ENCODE data around the gene TTF2.

Gene TTF2

DNA sequence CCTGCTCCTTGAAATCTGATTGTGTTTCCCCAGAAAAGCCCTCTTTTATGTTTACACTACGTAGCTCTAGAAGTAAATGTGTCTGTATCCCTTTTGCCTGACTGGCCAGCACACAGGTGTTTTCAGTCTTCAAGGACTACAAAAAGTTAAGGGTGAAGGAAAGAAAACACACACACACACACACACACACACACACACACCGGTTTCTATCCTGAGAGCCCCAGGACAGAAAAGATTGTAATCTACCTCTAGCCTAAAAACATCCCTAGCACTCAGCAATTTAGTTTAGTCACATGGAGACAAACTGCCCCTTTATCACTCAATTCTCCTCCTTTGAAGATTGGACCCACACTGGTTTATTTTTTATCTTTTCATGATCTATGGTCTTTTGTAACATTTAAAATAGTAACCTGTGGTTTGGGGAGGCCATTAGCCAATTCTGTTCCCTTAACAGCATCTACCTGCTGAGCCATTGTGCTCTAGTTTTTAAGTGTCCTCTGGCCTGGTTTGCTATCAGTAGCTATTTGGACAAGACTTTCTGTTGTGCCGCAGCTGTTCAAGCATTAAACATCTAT is 77.2 kb downstream of the TTF2 start:
- Histone ChIP-seq H3K27me3 (ENCODE audit: insufficient read depth, low read length) (no peaks in the 10 kb centered on the region), H3K36me3 (ENCODE audit: insufficient read depth, low read length) (no peaks in the 10 kb centered on the region), H2AFZ (ENCODE audit: low read length, unreplicated experiment) (no peak overlapping the region), H3K27ac (ENCODE audit: low read depth, low read length) (no peak overlapping the region), H3K4me3 (ENCODE audit: low read depth, low read length) (no peak overlapping the region), H3K4me1 (ENCODE audit: control insufficient read depth, insufficient read depth, low read length, unreplicated experiment) (no peaks in the 10 kb centered on the region), H3K79me2 (ENCODE audit: control insufficient read depth, insufficient read depth, low read length, unreplicated experiment) (no peaks in the 10 kb centered on the region)

DNA sequence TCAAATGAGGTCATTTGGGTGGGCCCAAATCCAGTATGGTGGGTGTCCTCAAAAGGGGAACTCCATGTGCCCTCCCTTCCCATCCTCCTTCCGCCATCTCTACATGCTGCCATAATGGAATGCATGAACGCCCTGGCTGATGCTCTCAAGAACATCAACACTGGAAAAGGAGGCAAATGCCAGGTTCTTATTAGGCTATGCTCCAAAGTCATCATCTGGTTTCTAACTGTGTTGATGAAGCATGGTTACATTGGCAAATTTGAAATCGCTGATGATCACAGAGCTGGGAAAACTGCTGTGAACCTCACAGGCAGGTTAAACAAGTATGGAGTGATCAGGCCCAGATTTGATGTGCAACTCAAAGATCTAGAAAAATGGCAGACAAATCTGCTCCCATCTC is 78.0 kb downstream of the TTF2 start:
- no peak overlapping the region for H3K4me3 ChIP-seq (ENCODE audit: low read depth, low read length)
- H3K36me3 ChIP-seq (ENCODE audit: insufficient read depth, low read length) = no peaks in the 10 kb centered on the region
- H2AFZ ChIP-seq (ENCODE audit: low read length, unreplicated experiment) = no peak overlapping the region
- H3K4me1 ChIP-seq (ENCODE audit: control insufficient read depth, insufficient read depth, low read length, unreplicated experiment) = no peaks in the 10 kb centered on the region
- no peak overlapping the region for H3K27ac ChIP-seq (ENCODE audit: low read depth, low read length)
- no peaks in the 10 kb centered on the region for H3K27me3 ChIP-seq (ENCODE audit: insufficient read depth, low read length)
- no peaks in the 10 kb centered on the region for H3K79me2 ChIP-seq (ENCODE audit: control insufficient read depth, insufficient read depth, low read length, unreplicated experiment)

DNA sequence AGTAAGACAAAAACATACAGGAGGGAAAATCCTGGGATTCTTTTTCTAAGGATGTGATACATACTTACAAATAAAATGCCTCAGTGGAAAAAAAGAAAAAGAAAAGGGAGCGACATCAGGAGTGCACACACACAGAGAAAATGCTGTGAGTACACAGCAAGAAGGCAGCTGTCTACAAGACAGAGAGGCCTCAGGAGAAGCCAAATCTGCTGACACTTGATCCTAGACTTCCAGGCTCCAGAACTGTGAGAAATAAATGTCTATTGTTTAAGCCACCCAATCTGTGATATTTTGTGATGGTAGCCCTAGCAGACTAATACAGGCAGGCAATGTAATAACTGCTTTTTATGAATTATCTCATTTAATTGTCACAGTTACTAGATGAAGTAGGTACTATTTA is 78.4 kb downstream of the TTF2 start:
- Histone ChIP-seq H2AFZ (ENCODE audit: low read length, unreplicated experiment) (no peak overlapping the region), H3K79me2 (ENCODE audit: control insufficient read depth, insufficient read depth, low read length, unreplicated experiment) (no peaks in the 10 kb centered on the region), H3K36me3 (ENCODE audit: insufficient read depth, low read length) (no peaks in the 10 kb centered on the region), H3K27ac (ENCODE audit: low read depth, low read length) (no peak overlapping the region), H3K27me3 (ENCODE audit: insufficient read depth, low read length) (no peaks in the 10 kb centered on the region), H3K4me1 (ENCODE audit: control insufficient read depth, insufficient read depth, low read length, unreplicated experiment) (no peaks in the 10 kb centered on the region), H3K4me3 (ENCODE audit: low read depth, low read length) (no peak overlapping the region)

DNA sequence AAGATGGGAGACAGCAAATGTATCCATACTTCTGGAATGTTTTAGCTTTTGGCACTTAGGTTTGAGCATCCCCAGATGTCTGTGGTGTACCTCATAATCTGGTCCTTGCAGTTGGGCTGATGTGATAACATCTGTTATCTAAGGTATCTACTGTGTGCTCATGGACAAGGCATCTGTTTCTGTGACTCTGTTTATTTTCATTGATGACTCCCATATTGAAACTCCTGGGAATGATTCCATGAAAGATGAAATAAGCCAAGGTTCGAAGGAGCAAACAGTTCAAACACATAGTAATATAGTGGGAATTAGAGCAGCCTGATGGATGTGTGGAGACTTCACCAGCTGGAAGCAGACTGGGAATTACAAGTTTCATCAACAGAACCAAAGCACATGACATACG is 82.1 kb downstream of the TTF2 start:
- H3K27ac ChIP-seq (ENCODE audit: low read depth, low read length) = no peak overlapping the region
- H3K27me3 ChIP-seq (ENCODE audit: insufficient read depth, low read length) = no peaks in the 10 kb centered on the region
- H3K4me3 ChIP-seq (ENCODE audit: low read depth, low read length) = no peak overlapping the region
- no peak overlapping the region for H2AFZ ChIP-seq (ENCODE audit: low read length, unreplicated experiment)
- no peaks in the 10 kb centered on the region for H3K36me3 ChIP-seq (ENCODE audit: insufficient read depth, low read length)
- H3K79me2 ChIP-seq (ENCODE audit: control insufficient read depth, insufficient read depth, low read length, unreplicated experiment) = no peaks in the 10 kb centered on the region
- H3K4me1 ChIP-seq (ENCODE audit: control insufficient read depth, insufficient read depth, low read length, unreplicated experiment) = peaks cover 13% of the 10 kb centered on the region

DNA sequence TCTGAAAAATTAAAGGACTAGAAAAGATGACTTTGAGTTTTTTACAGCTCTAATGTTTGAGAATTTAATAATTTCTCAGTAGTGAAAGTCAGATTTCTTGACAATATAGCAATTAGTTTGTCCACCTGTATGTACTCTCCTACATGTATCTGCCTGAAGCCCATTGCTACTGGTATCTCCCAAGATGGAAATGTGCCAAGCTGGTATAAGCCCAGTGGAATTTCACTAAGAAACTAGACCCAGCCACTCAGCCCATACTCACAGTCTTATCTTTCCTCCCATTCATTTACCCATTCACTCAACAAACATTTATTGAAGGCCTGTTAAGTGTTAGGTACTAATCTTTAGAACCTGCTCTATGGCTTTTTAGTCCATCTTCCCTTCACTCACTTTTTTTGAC is 83.0 kb downstream of the TTF2 start:
- Histone ChIP-seq H3K36me3 (ENCODE audit: insufficient read depth, low read length) (no peaks in the 10 kb centered on the region), H3K4me1 (ENCODE audit: control insufficient read depth, insufficient read depth, low read length, unreplicated experiment) (peaks cover 23% of the 10 kb centered on the region), H3K79me2 (ENCODE audit: control insufficient read depth, insufficient read depth, low read length, unreplicated experiment) (no peaks in the 10 kb centered on the region), H2AFZ (ENCODE audit: low read length, unreplicated experiment) (no peak overlapping the region), H3K4me3 (ENCODE audit: low read depth, low read length) (no peak overlapping the region), H3K27me3 (ENCODE audit: insufficient read depth, low read length) (no peaks in the 10 kb centered on the region), H3K27ac (ENCODE audit: low read depth, low read length) (no peak overlapping the region)

DNA sequence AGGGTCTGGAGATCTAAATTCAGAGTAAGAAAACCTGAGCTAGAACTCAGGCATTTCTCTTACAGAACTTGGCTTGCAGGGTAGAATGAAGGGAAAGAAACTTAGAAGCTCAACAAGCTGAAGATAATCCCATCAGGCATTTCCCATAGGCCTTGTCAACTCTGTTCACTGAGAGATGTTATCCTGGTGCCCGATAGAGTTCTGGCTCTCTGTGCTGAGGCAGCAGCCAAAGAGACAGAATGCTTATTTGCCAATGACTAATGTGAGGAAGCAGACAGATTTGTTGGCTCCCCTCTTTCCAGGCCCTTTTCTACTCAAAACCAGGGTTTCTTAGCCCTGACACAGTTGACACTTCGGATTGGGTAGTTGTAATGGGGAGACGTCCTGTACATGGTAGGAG is 83.7 kb downstream of the TTF2 start:
- H3K4me3 ChIP-seq (ENCODE audit: low read depth, low read length) = no peak overlapping the region
- H3K79me2 ChIP-seq (ENCODE audit: control insufficient read depth, insufficient read depth, low read length, unreplicated experiment) = no peaks in the 10 kb centered on the region
- H3K4me1 ChIP-seq (ENCODE audit: control insufficient read depth, insufficient read depth, low read length, unreplicated experiment) = peaks cover 23% of the 10 kb centered on the region
- no peaks in the 10 kb centered on the region for H3K27me3 ChIP-seq (ENCODE audit: insufficient read depth, low read length)
- H3K36me3 ChIP-seq (ENCODE audit: insufficient read depth, low read length) = no peaks in the 10 kb centered on the region
- no peak overlapping the region for H3K27ac ChIP-seq (ENCODE audit: low read depth, low read length)
- no peak overlapping the region for H2AFZ ChIP-seq (ENCODE audit: low read length, unreplicated experiment)

DNA sequence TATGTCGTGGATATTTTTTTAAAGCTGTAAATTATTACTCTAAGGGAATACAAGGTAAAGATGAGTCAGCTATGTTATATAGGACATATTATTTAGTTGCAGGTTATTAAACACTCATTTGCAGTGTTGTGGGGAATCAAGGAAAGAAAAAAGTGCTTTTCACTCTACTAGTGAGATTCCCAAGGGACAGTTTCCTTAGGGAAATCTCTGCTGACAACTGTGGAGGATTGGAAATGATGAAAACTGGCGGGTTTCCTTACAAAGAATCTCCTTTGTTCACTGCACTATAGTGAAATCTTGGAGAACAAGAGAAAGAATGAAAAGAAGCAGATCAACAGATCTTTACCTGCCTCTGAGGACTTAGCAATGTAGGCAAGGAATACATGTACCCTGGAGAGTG is 85.9 kb downstream of the TTF2 start:
- Histone ChIP-seq H3K27ac (ENCODE audit: low read depth, low read length) (peak overlapping the region; percentile 83; the same call in 1 of the 2 replicates), H3K4me3 (ENCODE audit: low read depth, low read length) (no peak overlapping the region), H3K36me3 (ENCODE audit: insufficient read depth, low read length) (no peaks in the 10 kb centered on the region), H3K4me1 (ENCODE audit: control insufficient read depth, insufficient read depth, low read length, unreplicated experiment) (peaks cover 23% of the 10 kb centered on the region), H2AFZ (ENCODE audit: low read length, unreplicated experiment) (no peak overlapping the region), H3K27me3 (ENCODE audit: insufficient read depth, low read length) (no peaks in the 10 kb centered on the region), H3K79me2 (ENCODE audit: control insufficient read depth, insufficient read depth, low read length, unreplicated experiment) (no peaks in the 10 kb centered on the region)

DNA sequence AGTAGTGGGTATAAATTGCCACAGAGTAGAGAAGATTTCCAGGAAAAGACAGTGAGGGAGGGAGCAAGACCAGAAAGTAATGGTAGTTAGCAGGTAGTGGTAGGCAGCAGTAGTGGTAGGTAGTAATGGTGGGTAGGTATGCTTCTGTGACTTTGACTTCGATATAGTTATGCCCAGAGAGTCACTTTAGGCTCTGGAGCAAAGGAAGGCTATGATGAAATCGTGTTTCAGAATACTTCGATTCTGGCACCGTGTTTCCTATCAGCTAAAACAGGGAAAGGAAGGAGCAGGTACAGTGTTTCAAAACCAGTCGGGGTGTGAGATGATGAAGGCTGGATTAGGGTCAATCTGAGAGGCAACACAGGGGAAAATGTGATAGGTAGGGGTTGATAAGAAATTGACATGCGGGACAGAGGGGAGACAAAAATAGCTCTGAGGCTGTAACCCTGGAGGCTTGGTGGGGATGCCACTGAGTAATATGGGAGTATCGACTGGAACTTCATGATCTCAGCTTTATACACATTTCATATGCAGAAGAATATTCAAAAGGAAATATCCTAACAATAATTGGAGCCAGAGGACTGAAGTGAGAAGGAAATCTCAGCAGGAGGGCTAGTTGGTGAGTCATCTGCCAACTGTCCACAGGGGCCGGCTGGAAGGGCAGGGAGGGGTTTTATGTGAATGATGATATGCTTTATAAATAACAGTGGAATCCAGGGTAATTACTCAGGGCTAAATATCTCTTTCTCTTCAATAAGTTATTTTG is 86.6 kb downstream of the TTF2 start:
- H2AFZ ChIP-seq (ENCODE audit: low read length, unreplicated experiment) = peak overlapping the region; percentile 10

DNA sequence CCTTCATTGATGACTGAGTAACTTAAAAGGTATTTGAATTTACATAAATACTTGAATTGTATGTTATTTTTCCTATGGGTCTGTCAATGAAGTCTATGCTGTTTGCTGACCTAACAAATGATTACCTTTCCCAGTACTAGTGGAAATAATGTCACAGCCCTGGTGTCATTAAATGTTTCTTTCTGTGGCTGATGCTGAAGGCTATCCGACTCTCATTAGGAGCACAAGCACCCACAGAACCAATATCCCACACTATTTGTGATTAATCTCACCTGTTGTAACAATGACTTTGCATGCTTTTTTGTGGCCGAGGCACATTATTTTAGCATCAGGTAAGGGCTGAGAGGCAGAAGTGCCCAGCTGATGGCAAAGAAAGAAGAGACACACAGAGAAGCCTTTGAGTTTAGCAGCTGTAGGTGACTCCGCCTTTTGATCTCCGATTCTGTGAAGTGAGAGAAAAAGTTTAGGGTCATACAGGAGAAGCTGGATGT is 87.3 kb downstream of the TTF2 start:
- no peak overlapping the region for H2AFZ ChIP-seq (ENCODE audit: low read length, unreplicated experiment)
- H3K4me1 ChIP-seq (ENCODE audit: control insufficient read depth, insufficient read depth, low read length, unreplicated experiment) = peaks cover 23% of the 10 kb centered on the region
- H3K4me3 ChIP-seq (ENCODE audit: low read depth, low read length) = no peak overlapping the region
- peak overlapping the region; percentile 83 for H3K27ac ChIP-seq (ENCODE audit: low read depth, low read length)
- H3K27me3 ChIP-seq (ENCODE audit: insufficient read depth, low read length) = no peaks in the 10 kb centered on the region
- no peaks in the 10 kb centered on the region for H3K79me2 ChIP-seq (ENCODE audit: control insufficient read depth, insufficient read depth, low read length, unreplicated experiment)
- H3K36me3 ChIP-seq (ENCODE audit: insufficient read depth, low read length) = no peaks in the 10 kb centered on the region

More for the DNA sequence above, 86.6 kb downstream of the TTF2 start:
- Histone ChIP-seq H3K27me3 (ENCODE audit: insufficient read depth, low read length) (no peaks in the 10 kb centered on the region), H3K36me3 (ENCODE audit: insufficient read depth, low read length) (no peaks in the 10 kb centered on the region), H3K27ac (ENCODE audit: low read depth, low read length) (peak overlapping the region; percentile 83), H3K79me2 (ENCODE audit: control insufficient read depth, insufficient read depth, low read length, unreplicated experiment) (no peaks in the 10 kb centered on the region), H3K4me1 (ENCODE audit: control insufficient read depth, insufficient read depth, low read length, unreplicated experiment) (peaks cover 23% of the 10 kb centered on the region), H3K4me3 (ENCODE audit: low read depth, low read length) (peak overlapping the region; percentile 25; the same call in 1 of the 2 replicates)

DNA sequence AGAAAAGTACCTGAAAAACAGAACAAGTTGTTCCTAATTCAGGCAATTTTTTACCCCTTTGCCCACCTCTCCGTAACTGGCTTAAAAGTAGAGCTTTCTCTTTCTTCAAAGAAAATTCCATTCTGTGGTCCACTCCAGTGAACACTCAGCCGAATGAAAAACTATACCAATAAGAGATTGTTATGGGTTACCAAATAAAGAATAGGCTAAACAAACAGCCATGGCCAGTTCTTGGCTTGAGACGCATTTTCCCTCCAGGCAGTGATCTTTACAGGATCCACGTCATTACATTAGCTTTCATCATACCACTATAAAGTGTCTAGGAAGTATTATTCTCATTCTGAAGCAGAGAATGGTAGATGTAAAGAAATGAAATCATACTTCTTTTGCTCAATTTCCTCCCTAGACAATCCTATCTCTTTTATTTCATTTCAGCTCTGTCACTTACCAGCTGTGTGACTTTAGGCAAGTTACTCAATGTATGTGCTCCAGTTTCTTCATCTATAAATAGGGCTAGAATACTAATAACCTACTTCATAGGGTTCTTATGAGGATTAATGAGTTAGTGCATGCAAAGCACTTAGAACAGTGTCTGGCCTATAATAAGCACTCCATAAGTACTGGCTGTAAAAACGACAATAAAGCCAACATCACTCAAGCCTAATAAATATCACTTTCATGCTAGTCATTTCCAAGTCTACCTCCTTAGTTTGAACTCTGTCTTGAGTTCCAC is 87.9 kb downstream of the TTF2 start:
- Histone ChIP-seq H3K36me3 (ENCODE audit: insufficient read depth, low read length) (no peaks in the 10 kb centered on the region), H2AFZ (ENCODE audit: low read length, unreplicated experiment) (no peak overlapping the region), H3K27me3 (ENCODE audit: insufficient read depth, low read length) (no peaks in the 10 kb centered on the region), H3K79me2 (ENCODE audit: control insufficient read depth, insufficient read depth, low read length, unreplicated experiment) (no peaks in the 10 kb centered on the region), H3K27ac (ENCODE audit: low read depth, low read length) (peak overlapping the region; percentile 83; the same call in 1 of the 2 replicates), H3K4me3 (ENCODE audit: low read depth, low read length) (no peak overlapping the region), H3K4me1 (ENCODE audit: control insufficient read depth, insufficient read depth, low read length, unreplicated experiment) (peaks cover 23% of the 10 kb centered on the region)

Measured in ACC112 (cell line).